ENCODE results near the gene DTD1. TPM values are rescaled to one million over a fixed set of nuclear protein-coding genes. Genes with fewer than 3 reads are reported as not detected.
A peak's percentile ranks its signal among the peaks of the same experiment; 100 is the strongest.
"Not testable (repeated sequence)": the region's sequence is repeated elsewhere in the genome, so short reads cannot be mapped to it uniquely, and the experiment has no call there.

DTD1 gene
- total RNA-seq, 1 donor from 2014 or later = 5.6 TPM

DNA sequence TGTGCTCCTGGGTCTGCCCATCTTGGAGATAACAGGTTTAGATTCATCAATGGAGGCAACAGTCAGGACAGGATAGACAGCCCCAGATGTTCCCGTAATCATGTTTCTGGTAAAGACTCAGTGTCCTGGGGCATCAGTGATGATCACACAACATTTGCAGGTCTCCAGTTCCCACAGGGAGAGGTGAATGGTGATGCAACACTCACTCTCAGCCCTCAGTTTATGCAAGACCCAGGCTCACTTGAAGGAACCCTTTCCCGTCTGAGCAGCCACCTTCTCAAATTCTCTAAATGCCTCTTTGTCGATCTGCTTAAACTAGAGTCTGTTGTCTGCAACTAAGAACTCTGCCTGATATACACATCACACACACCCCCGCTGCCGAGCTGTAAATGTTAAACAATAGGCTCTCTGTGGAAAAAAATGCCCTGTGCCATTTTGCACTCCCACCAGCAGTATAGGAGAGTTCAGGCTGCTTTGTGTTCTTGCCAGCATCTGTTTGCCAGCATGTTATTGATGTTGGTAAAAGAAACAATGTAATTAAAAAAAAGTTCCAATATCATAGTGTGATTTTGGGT lies 195.6 kb downstream of the DTD1 start:
- ATAC-seq (no peak), DNase-seq (ENCODE audit: low spot score) (no peak)

DNA sequence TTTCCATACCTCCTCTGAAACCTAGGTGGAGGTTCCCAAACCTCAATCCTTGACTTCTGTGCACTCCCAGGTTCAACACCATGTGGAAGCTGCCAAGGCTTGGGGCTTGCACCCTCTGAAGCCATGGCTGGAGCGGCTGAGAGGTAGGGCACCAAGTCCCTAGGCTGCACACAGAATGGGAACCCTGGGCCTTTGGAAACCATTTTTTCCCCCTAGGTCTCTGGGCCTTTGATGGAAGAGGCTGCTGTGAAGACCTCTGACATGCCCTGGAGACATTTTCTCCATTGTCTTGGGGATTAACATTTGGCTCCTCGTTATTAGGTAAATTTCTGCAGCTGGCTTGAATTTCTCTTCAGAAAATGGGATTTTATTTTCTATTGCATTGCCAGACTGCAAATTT lies 199.2 kb downstream of the DTD1 start:
- ATAC-seq; DNase-seq (ENCODE audit: low spot score): not testable (repeated sequence)

DNA sequence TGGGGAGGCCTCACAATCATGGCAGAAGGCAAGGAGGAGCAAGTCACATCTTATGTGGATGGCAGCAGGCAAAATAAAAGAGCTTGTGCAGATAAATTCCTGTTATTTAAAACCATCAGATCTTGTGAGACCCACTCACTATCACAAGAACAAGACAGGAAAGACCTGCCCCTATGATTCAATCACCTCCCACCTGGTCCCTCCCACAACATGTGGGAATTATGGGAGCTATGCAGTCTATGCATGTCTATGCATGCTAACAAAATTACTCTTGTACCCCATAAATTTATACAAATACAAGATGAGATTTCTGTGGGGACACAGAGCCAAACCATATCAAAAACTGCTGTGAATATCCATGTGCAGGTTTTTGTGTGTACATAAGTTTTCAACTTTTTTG lies 200.2 kb downstream of the DTD1 start:
- no peak for ATAC-seq
- DNase-seq (ENCODE audit: low spot score) = no peak

DNA sequence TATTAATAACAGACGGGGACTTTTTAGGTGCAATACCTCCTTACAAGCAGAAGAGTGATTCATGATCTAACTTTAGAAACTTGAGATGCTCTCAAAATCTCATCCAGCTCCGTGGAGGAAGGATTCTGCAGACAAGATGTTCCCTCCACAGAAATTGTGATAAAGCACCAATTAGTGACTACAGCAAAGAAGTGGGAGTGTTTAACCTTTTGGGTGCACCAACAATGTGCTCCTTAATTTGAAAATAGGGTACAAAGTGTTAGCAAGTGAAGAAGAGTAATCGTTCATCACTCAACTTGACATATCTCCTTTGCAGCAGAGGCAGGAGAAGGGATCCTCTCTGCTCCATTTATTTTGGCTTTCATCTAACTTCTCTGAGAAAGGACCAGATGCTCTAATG lies 202.9 kb downstream of the DTD1 start:
- DNase-seq (ENCODE audit: low spot score) (no peak), ATAC-seq (no peak)

DNA sequence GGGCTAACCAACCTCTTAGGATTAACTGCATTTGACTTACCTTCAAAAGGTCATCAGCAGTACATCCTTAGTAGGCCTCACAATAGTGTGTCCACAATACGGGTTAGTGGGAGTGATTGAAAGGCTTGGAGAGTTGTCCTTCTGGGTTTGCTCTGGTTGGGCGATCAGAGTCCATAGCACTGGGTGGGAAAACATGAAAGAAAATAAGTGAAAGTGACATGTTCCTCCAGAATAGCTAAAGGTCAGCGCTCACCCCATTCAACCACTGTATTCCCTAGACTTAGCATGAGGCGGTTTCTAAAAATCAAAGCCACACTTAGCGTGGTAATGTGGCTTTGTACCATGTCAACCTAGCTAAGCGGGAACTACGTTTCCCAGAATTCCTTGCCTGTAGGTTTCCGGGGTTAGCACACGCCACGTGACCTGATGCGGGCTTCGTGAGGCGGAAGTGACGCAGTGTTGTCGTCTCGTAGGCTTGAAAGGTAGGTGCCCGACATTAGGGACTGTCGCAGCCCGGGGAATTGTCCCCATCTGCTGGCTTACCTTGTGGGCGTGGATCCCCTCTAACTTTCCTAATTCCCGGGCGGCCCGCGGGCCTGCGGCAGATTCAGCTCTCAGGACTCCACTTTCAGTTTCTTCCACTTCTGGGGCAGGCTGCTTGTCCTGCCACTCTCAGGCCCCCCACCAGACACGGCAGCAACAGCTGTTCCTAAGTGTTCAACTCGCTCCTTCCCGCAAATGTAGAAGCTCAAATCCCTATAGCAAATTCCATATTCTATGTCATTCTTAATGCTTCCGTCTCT lies 206.0 kb downstream of the DTD1 start:
- ATAC-seq = peak; percentile 100

DNA sequence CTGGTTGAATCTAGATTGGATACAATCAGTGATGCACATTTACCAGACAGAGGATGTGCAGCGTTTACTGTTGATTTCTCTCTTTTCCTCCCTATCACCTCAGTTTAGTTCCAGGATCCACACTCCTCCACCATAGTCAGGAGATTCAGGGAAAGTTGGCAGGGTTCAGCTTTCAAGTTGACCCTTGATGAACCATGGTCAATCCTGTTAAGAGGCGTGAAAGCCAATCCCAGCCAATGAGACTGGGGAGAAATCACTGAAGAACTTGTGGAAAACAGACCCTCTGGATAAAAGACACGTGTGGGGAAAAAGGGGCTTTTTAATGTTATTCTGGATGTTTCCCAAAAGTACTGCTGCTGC lies 206.6 kb downstream of the DTD1 start:
- DNase-seq (ENCODE audit: low spot score) (no peak), ATAC-seq (no peak)

More for the DNA sequence above, 206.0 kb downstream of the DTD1 start:
- DNase-seq (ENCODE audit: low spot score) = peak; percentile 89

DNA sequence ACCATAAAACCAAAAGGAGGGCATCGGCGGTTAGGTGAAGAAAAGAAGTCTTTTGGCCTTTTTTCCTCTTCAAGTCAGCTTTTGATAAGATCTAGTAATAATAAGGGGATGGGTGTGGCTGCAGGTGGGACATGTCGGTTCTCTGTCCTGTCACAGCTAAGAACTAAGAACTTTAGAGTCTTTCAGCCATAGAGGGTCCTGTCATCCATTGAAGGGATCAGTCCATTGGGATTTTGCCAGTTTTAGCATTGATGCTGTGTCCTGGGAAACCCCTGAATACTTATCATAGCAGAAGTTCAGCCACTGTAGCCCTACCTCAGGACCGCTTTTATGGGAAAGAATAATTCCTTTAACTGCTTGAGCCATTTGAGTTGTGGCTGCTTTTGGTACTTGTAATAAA lies 207.5 kb downstream of the DTD1 start:
- DNase-seq (ENCODE audit: low spot score) = no peak
- ATAC-seq = no peak

DNA sequence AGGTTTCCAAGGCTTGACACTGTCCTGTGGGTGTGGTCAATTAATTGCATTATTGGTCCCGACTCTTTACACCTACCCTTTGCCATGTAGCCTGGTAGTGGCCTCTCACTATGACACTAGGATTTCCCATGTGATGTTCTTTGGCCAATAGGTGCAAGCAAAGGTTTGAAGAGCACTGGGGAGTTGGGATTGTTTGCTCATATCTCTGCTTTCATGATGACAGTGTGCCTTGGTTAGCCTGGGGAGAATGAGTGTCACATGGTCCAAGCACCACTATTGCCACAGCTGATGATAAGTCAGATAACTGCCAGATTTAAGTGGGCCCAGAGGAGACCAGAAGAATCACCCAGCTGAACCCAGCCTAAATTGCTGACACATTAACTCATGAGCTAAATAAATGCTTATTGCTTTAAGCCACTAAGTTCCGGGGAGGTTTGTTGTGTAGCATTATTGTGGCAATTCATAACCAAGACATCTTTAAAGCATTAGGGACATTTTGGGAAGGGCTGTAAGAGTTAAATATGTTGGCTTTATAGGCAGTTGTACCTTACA lies 208.5 kb downstream of the DTD1 start:
- ATAC-seq (no peak), DNase-seq (ENCODE audit: low spot score) (no peak)

DNA sequence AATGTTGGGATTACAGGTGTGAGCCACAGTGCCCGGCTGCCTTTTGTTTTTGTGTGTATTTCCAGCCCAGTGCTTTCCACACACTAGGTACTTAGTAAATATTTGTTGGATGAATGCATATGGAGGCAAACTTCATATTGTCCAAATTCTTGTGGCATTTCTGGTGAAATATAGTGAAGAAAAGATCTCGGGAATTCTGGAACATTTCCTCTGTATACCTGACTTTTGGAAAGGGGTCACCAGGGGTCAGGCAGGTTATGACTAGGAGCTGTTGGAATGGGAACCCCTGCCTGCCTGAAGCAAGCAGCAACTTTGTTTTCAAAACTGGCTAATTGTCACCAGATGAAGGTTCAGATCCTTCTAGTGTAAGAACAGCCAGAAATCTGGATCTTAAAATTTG lies 213.7 kb downstream of the DTD1 start:
- DNase-seq (ENCODE audit: low spot score) = no peak
- ATAC-seq = no peak

DNA sequence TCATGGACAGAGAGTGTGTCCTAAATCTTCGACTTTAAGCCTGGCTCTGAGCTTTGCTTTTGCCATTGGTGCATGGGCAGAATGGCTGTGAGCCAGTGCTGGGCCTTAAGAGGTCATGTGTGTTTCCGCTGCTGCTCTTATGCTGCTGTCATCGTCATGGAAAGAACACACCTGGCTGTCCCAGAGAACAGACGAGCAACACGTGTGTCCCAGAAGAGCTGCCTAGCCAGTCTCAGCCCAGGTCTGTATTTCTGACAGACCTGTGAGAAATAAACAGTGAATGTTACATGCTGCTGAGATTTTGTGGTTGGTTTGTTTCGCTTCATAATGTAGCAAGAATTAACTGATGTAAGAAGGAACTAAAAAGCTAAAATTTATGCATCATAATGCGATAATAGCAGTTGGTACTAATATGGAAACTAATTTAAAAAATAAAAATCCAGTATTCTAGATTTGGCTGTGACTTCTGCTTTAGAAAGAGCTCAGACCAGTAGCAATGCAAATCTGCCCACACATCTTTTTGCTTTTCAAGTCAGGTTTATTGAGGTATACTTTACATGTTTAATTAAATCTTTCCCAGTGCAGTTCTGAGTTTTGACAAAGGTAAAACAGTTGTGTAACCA lies 214.3 kb downstream of the DTD1 start:
- no peak for ATAC-seq
- DNase-seq (ENCODE audit: low spot score) = no peak

DNA sequence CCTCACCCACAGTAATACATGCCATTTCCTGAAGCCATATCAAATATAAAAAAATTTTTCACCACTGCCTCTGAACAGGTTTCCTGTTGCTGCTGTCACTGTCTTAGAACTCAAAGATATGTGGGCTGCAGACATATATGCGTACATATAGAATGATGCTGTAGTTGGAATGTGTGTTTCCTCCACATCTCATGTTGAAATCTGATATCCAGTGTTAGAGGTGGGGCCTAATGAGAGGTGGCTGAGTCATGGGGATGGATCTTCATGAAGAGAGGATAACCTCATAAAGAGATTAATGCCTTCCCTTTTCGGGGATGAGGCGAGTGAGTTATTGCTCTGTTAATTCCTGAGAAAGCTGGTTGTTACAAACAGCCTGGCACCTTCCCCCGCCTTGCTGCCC lies 218.0 kb downstream of the DTD1 start:
- DNase-seq (ENCODE audit: low spot score) = no peak
- no peak for ATAC-seq

DNA sequence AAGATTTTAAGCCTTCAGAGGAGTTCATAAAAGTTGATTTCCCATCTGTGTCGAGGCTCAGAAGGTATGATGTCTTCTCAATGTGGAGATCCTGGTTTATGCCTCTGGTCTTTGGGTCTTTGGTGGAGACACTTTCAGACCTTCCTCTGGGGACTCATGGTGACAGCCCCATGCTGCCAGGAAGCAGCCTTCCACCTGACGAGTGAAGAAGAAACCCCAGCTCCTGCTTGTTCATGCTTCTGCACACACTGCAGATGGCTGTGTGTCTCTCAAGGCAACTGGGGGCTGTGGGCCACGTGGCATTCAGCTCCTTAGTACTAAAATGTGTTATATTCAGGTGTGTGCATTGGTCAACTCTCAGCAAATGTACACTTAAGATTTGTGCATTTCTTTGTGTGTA lies 220.9 kb downstream of the DTD1 start:
- no peak for ATAC-seq
- no peak for DNase-seq (ENCODE audit: low spot score)

DNA sequence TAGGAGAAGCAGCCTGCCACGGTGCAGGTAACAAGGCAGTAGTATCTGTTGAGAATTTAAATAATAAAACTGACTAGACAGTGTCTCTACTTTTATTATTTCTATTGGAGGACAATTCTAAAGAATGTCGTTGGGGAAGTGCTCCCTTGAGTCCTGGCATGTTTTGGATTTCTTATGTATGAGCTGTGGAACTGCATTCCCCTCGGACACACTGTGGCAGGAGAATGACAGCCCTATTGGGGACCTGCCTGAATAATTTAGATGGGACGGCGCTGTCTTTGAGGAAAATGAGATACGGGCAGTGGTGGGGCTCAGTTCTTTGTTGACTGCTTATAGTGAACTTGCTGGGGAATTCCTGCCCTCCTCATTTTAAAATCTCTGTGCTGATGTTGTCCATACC lies 223.3 kb downstream of the DTD1 start:
- ATAC-seq (no peak), DNase-seq (ENCODE audit: low spot score) (no peak)

DNA sequence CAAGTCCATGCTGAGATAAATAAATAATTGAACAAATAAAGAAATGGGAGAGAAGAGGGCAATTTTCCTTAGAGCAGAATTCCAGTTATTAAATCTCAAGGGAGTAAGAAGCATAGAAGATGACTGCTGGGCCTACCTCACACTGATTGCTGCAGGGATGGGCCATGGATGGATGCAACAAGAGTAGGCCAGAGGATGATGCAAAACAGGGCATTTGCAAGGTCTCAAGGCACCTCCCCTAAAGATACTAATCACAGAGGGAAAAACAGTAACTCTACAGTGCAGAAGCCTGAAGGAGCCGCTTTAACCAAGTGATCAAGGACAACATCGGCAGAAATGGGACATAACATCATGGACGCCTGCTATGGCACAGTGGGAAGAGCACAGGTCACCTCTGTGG lies 224.1 kb downstream of the DTD1 start:
- DNase-seq (ENCODE audit: low spot score) (no peak), ATAC-seq (no peak)

DNA sequence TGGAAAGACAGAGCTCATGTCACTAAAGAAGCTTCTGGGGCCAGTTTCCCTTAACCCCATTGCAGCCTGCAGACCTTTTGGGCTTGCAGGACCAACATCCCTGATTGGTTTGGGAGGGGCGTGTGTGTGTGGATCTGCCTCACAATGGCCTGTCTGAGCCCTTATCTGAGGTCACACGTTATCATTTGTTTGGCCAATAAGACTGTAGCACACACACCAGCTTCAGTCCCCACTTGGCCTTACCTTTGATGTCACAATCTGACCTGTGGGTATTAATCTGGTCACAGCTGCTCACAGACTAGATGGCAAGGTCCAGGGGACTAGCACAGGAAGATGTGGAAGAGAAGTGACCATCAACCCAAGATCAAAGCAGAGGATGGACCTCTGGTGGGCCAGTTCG lies 225.6 kb downstream of the DTD1 start, which contains the start of gene SCP2D1:
SCP2D1 (plus strand) TSS at position 301 of the 400 bp plus-strand sequence; CDS start at position 334, 33 bp downstream.
- DNase-seq (ENCODE audit: low spot score) (no peak), ATAC-seq (no peak)

DNA sequence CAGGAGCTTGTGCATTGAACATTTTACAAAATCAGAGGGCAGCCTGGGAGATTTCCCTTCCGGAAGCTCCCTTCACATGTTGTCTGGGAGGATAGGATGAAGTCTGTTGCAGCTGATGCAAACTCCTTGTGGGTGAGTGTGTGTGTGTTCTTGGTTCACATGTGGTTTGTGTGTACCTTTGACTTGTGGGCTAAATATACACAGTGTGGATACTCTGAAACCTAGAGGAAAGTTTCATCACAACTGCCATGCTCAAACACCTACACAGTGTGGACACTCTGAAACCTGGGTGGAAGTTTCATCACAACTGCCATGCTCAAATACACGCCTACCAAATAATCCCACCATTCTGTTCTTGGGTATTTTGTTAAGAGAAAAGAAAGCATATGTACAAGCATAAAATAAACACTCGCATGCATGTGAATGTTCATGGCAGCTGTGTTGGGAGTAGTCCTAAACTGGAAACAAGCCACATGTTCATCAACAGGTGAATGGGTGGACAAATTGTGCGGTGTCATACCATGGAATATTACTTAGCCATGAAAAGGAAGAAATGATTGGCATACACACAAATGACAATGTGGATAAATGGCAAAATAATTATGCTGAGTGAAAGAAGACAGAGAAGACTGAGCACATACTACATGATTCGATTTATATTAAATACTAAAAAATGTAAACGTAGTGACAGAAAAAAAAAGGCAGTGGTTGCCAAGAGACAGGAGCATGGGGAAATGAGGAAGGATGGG lies 227.5 kb downstream of the DTD1 start:
- ATAC-seq (no peak), DNase-seq (ENCODE audit: low spot score) (no peak)

Other genes with a start within 250 kb of the DTD1 start
- 0.55 TPM for gene DZANK1, start 121.0 kb upstream of the DTD1 start, total RNA-seq
- 3.1 TPM for gene POLR3F, start 120.7 kb upstream of the DTD1 start, total RNA-seq
- gene RBBP9, start 90.8 kb upstream of the DTD1 start, total RNA-seq = 15.3 TPM
- 30.2 TPM for gene SEC23B, start 80.1 kb upstream of the DTD1 start, total RNA-seq
- 35.4 TPM for gene SMIM26, start 20.6 kb upstream of the DTD1 start, total RNA-seq
- gene SCP2D1, start 225.7 kb downstream of the DTD1 start, total RNA-seq = not detected